HAP-1 (cell line): ENCODE results near the gene USP25.
A peak's percentile ranks its signal among the peaks of the same experiment; 100 is the strongest.

Source experiments
- DNase-seq, 2 experiments: peaks; one replicate each; pipeline ENCODE4 v3.0.0-alpha.2; 2016 to 2020; ENCODE audit warnings: low spot score in 2 of 2
- H3K27me3 ChIP-seq: fragments of 250-450 bp; sonication (Bioruptor Pico); 2 replicates; pipeline ENCODE4 v1.5.1; 2020; ENCODE audit warnings: low read depth, mild to moderate bottlenecking, moderate library complexity
- H3K36me3 ChIP-seq: fragments of 250-450 bp; sonication (Bioruptor Pico); replicated peaks from 2 replicates; pipeline ENCODE4 v1.5.1; 2020; ENCODE audit warnings: mild to moderate bottlenecking
- H3K4me1 ChIP-seq: fragments of 250-450 bp; sonication (Bioruptor Pico); 2 replicates; pipeline ENCODE4 v1.5.1; 2020; ENCODE audit warnings: mild to moderate bottlenecking
- H3K4me3 ChIP-seq: fragments of 250-450 bp; sonication (Bioruptor Pico); 2 replicates; pipeline ENCODE4 v1.5.1; 2020; ENCODE audit warnings: mild to moderate bottlenecking, moderate library complexity
- H3K9me3 ChIP-seq: fragments of 250-450 bp; sonication (Bioruptor Pico); 2 replicates; pipeline ENCODE4 v1.5.1; 2020; ENCODE audit warnings: mild to moderate bottlenecking, moderate library complexity
- in situ Hi-C: fragments of 300-500 bp; cut with MboI; formaldehyde crosslinking; loops from 3 replicates; pipeline ENCODE4 v1.14.3; 2020; ENCODE audit warnings: low sequenced_read_pairs, inconsistent platforms, mixed read lengths

USP25 gene

DNA sequence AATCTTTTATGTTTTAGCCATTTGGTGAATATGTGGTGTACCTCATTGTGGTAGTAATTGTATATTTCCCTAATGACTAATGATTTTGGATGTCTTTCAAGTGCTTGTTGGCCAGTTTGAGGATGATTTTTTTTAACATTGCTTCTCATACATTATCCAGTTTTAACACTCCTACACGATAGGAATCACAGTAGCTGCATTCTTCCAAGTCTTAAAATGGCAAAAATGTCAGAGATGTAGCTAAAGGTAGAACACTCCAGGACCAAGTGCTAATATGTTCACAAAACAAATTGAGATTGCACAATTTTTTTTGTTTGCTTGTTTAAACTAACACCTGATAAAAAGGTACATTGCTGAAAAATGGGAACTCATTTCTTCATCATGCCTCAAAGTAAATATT, 11.7 kb downstream of the USP25 start:
- no peak for DNase-seq
- Histone ChIP-seq H3K27me3 (no peaks in the 10 kb centered on the region), H3K4me3 (no peak overlapping the region), H3K36me3 (no peaks in the 10 kb centered on the region; the same call in 1 of the 2 replicates), H3K4me1 (peaks cover 34% of the 10 kb centered on the region), H3K9me3 (no peaks in the 10 kb centered on the region)
- in situ Hi-C loops = no loop called here

DNA sequence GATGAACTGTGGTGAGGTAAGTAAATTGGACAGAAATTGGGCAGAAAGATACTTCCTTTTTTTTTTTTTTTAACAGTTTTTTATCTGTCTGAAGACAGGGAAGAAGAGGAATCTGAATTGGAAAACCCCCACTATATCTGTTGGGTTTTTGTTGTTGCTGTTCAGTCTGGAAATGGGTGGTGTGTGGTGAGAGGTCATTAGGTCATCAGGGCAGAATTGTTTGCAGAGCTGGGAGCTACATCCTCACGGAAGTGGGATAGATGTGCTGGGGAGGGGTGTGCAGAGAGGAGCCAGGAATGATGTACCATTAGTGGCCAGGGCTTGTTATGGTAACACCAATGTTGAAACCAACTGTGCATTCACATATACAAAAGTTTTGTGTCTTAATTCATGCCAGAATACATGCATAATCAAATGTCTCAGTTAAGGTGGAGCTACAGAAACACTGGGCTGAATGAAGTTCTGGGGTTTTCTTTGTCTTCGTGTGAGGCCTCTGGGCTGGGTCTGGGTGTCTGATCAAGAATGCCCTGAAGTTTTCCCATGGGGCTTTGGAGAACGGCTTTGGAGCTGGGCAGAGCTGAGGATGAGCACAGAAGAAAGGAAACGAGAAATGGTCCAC, 12.4 kb downstream of the USP25 start:
- H3K9me3 ChIP-seq = no peaks in the 10 kb centered on the region
- no peaks in the 10 kb centered on the region; the same call in 1 of the 2 replicates for H3K36me3 ChIP-seq
- DNase-seq = no peak
- peaks cover 34% of the 10 kb centered on the region for H3K4me1 ChIP-seq
- H3K27me3 ChIP-seq = no peaks in the 10 kb centered on the region
- in situ Hi-C loops = no loop called here
- no peak overlapping the region for H3K4me3 ChIP-seq

GRCh38 chr21:15742694-15743093, 12.9 kb downstream of the USP25 start:
- Histone ChIP-seq H3K4me1 (peaks cover 34% of the 10 kb centered on the region), H3K27me3 (no peaks in the 10 kb centered on the region), H3K4me3 (no peak overlapping the region), H3K36me3 (no peaks in the 10 kb centered on the region; the same call in 1 of the 2 replicates), H3K9me3 (no peaks in the 10 kb centered on the region)
- DNase-seq = no peak
- in situ Hi-C loops = no loop called here

GRCh38 chr21:15743593-15743992, 13.8 kb downstream of the USP25 start:
- Histone ChIP-seq H3K4me3 (no peak overlapping the region), H3K4me1 (peaks cover 26% of the 10 kb centered on the region), H3K9me3 (no peaks in the 10 kb centered on the region), H3K36me3 (no peaks in the 10 kb centered on the region; the same call in 1 of the 2 replicates), H3K27me3 (no peaks in the 10 kb centered on the region)
- in situ Hi-C loops = no loop called here
- DNase-seq = no peak

DNA sequence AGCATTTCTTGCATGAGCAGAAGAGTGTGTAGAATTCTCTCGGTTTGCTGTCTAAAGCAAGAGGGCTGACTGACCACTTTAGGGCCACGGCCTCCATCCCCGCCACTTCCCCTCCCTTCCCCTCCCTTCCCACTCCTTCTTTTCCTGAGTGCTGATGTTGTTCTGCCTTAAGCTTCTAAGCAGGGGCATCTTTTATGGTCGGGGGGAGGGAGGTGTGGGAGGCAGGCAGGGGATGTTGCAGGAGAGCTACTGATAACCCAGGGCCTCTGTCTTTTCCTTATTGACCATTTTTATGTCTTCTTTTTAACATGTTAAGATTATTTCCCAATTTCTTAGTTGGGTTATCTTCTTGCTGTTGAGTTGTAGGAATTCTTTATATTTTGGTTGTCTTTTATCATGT, 15.1 kb downstream of the USP25 start:
- no peaks in the 10 kb centered on the region for H3K27me3 ChIP-seq
- no peak for DNase-seq
- peaks cover 16% of the 10 kb centered on the region for H3K4me1 ChIP-seq
- in situ Hi-C loops = no loop called here
- H3K36me3 ChIP-seq = no peaks in the 10 kb centered on the region; the same call in 1 of the 2 replicates
- H3K4me3 ChIP-seq = no peak overlapping the region
- no peaks in the 10 kb centered on the region for H3K9me3 ChIP-seq

DNA sequence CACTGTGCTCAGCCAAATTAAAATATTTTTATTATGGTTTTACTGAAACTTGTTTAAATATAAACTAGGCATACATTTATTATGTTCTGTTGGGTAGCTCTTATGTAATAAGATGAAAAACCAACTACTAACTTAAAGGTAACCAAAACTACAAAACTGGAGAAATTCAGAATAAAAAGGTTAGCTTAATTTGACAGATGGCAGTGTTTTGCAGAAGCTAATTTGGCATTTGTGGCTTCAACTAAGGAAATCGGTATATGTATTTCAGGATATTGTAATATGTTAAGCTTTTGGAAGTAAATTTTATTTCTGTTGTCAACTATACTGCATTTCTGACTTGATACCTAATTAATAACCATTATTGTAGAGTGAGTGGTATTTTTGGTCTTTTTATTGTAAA, 18.8 kb downstream of the USP25 start:
- no peak for DNase-seq
- Histone ChIP-seq H3K4me1 (peaks cover 24% of the 10 kb centered on the region), H3K9me3 (no peaks in the 10 kb centered on the region; the same call in 1 of the 2 replicates), H3K4me3 (no peak overlapping the region), H3K27me3 (no peaks in the 10 kb centered on the region), H3K36me3 (no peaks in the 10 kb centered on the region)
- in situ Hi-C loops = no loop called here

- no peak for DNase-seq
- no peaks in the 10 kb centered on the region for H3K36me3 ChIP-seq
- H3K27me3 ChIP-seq = no peaks in the 10 kb centered on the region
- H3K9me3 ChIP-seq = no peaks in the 10 kb centered on the region; the same call in 1 of the 2 replicates
- peaks cover 24% of the 10 kb centered on the region for H3K4me1 ChIP-seq
- in situ Hi-C loops = no loop called here
- H3K4me3 ChIP-seq = no peak overlapping the region
Observed at GRCh38 chr21:15749082-15749860, 19.5 kb downstream of the USP25 start.

GRCh38 chr21:15749861-15750159, 20.0 kb downstream of the USP25 start:
- no peaks in the 10 kb centered on the region for H3K27me3 ChIP-seq
- H3K36me3 ChIP-seq = no peaks in the 10 kb centered on the region
- H3K4me3 ChIP-seq = no peak overlapping the region
- H3K9me3 ChIP-seq = no peaks in the 10 kb centered on the region; the same call in 1 of the 2 replicates
- no peak for DNase-seq
- in situ Hi-C loops = no loop called here
- H3K4me1 ChIP-seq = peaks cover 24% of the 10 kb centered on the region

DNA sequence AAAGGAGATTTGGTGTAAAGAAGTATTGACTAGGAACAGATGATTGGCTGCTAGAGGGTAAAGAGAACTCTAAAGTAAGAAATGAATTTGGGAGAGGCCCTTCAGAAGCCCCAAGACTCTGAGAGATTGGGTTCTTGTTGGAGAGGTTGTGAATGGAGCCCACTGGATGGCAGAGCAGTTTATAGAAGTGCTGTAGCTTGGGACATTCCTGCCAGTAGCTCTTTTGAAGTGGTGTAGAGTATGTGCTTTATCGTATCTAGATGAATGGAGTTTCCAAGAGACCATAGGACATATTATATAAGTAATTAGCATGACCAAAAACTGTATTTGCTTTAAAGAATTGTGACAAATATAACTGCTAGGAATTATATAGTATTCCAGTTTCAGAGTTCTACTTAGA, 21.3 kb downstream of the USP25 start:
- in situ Hi-C loops = no loop called here
- peaks cover 21% of the 10 kb centered on the region for H3K4me1 ChIP-seq
- H3K27me3 ChIP-seq = no peaks in the 10 kb centered on the region
- DNase-seq = no peak
- no peak overlapping the region for H3K4me3 ChIP-seq
- H3K9me3 ChIP-seq = no peaks in the 10 kb centered on the region; the same call in 1 of the 2 replicates
- no peaks in the 10 kb centered on the region for H3K36me3 ChIP-seq

- DNase-seq = no peak
- in situ Hi-C loops = no loop called here
- no peak overlapping the region for H3K4me3 ChIP-seq
- peaks cover 21% of the 10 kb centered on the region for H3K4me1 ChIP-seq
- no peaks in the 10 kb centered on the region for H3K27me3 ChIP-seq
- H3K9me3 ChIP-seq = no peaks in the 10 kb centered on the region; the same call in none of the 2 replicates
- H3K36me3 ChIP-seq = no peaks in the 10 kb centered on the region
Observed at GRCh38 chr21:15751546-15751945, 21.8 kb downstream of the USP25 start.

- DNase-seq = peak; percentile 25 to 46
- Histone ChIP-seq H3K4me3 (no peak overlapping the region), H3K4me1 (peaks cover 21% of the 10 kb centered on the region), H3K9me3 (peaks cover 5% of the 10 kb centered on the region), H3K27me3 (no peaks in the 10 kb centered on the region), H3K36me3 (no peaks in the 10 kb centered on the region)
- in situ Hi-C loops = no loop called here
Observed at GRCh38 chr21:15752763-15753407, 23.1 kb downstream of the USP25 start.

DNA sequence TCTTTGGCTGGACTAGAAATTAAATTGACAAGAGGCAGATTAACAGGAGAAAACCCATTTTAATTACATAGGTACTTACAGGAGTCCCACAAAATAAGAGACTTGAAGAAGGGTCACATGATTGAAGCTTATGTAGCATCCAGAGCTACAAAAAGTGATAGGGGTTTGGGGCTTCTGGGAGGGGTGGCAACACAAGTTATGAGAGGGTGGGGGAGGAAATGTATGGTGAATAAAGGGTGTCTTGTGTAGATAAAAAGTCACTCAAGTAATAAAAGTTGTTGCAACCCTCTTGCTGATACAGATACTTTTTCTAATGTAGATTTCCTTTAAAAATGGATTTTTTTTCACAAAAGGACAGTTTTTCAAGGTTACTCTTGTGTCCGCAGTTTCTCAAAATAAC, 24.0 kb downstream of the USP25 start:
- Histone ChIP-seq H3K4me1 (peaks cover 24% of the 10 kb centered on the region), H3K36me3 (no peaks in the 10 kb centered on the region), H3K9me3 (peaks cover 7% of the 10 kb centered on the region), H3K27me3 (no peaks in the 10 kb centered on the region), H3K4me3 (no peak overlapping the region)
- in situ Hi-C loops = no loop called here
- no peak for DNase-seq

- H3K9me3 ChIP-seq = peaks cover 7% of the 10 kb centered on the region
- in situ Hi-C loops = no loop called here
- no peaks in the 10 kb centered on the region for H3K27me3 ChIP-seq
- H3K4me3 ChIP-seq = no peak overlapping the region
- H3K36me3 ChIP-seq = no peaks in the 10 kb centered on the region
- DNase-seq = no peak
- peaks cover 29% of the 10 kb centered on the region for H3K4me1 ChIP-seq
Observed at GRCh38 chr21:15754640-15755039, 24.9 kb downstream of the USP25 start.

DNA sequence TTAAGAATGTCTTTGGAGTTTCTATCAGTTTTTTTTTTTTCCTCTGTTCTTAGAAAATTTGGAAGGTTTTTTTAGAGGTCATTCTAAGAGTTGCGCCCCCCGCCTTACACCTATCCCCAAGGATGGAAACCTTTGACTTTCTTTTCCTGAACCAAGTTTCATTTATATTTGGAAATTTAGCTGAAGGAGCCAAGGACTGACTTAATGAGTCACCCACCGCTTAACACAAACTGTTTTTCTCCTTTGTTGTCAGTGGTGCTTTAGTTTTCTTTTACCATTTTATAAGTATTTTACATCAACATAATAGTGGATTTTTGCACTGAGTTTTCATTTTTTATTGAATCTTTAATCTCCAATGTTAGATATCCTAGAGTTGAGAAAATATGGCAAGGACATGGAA, 25.3 kb downstream of the USP25 start:
- Histone ChIP-seq H3K36me3 (no peaks in the 10 kb centered on the region), H3K4me3 (no peak overlapping the region), H3K9me3 (peaks cover 7% of the 10 kb centered on the region), H3K4me1 (peaks cover 29% of the 10 kb centered on the region), H3K27me3 (no peaks in the 10 kb centered on the region)
- in situ Hi-C loops = no loop called here
- no peak for DNase-seq
